Trophoblast cell (in vitro differentiated cells and primary cell): ENCODE data around the gene SPIB.

Experiments used
- DNase-seq, 2 donors: peaks; one replicate each; pipeline ENCODE4 v3.0.0-alpha.2; 2016
- H2AFZ ChIP-seq: 2 replicates; pipeline ENCODE4 v1.6.1; 2013; ENCODE audit warnings: low read length, moderate library complexity, mild to moderate bottlenecking; ENCODE audit not compliant: insufficient read depth, poor library complexity
- H2AK5ac ChIP-seq: 2 replicates; pipeline ENCODE4 v1.6.1; 2013; ENCODE audit warnings: mild to moderate bottlenecking, low read length
- H2BK120ac ChIP-seq: 2 replicates; pipeline ENCODE4 v1.6.1; 2013; ENCODE audit warnings: low read length, mild to moderate bottlenecking, moderate library complexity; ENCODE audit not compliant: insufficient read depth, poor library complexity
- H2BK12ac ChIP-seq: 2 replicates; pipeline ENCODE4 v1.6.1; 2013; ENCODE audit warnings: mild to moderate bottlenecking, low read length, moderate library complexity
- H2BK5ac ChIP-seq: 2 replicates; pipeline ENCODE4 v1.6.1; 2013; ENCODE audit warnings: low read length, low read depth, moderate library complexity, mild to moderate bottlenecking; ENCODE audit not compliant: poor library complexity
- H3K14ac ChIP-seq: 2 replicates; pipeline ENCODE4 v1.6.1; 2013; ENCODE audit warnings: mild to moderate bottlenecking, low read length
- H3K18ac ChIP-seq: 2 replicates; pipeline ENCODE4 v1.6.1; 2013; ENCODE audit warnings: mild to moderate bottlenecking, low read length
- H3K23ac ChIP-seq: 2 replicates; pipeline ENCODE4 v1.6.1; 2013; ENCODE audit warnings: low read length
- H3K27ac ChIP-seq: 2 replicates; pipeline ENCODE4 v1.5.1; 2013; ENCODE audit warnings: low read depth, mild to moderate bottlenecking, inconsistent platforms, low read length, moderate library complexity
- H3K27me3 ChIP-seq: 2 replicates; pipeline ENCODE4 v1.6.1; 2013; ENCODE audit warnings: inconsistent platforms, mild to moderate bottlenecking, low read length, moderate library complexity; ENCODE audit not compliant: insufficient read depth
- H3K36me3 ChIP-seq, 2 experiments: 1 replicate in 1 of 2; 2 replicates in 1 of 2; pipeline ENCODE4 v1.6.1; 2013; ENCODE audit warnings: low read length in 2 of 2, mild to moderate bottlenecking in 2 of 2, moderate library complexity in 1 of 2; ENCODE audit not compliant: insufficient read depth in 2 of 2, control insufficient read depth in 1 of 2
- H3K4ac ChIP-seq: 2 replicates; pipeline ENCODE4 v1.6.1; 2013; ENCODE audit warnings: low read depth, mild to moderate bottlenecking, low read length, moderate library complexity
- H3K4me1 ChIP-seq, 2 experiments: 1 replicate in 1 of 2; 2 replicates in 1 of 2; pipeline ENCODE4 v1.6.1; 2013; ENCODE audit warnings: low read length in 2 of 2, mild to moderate bottlenecking in 2 of 2, moderate library complexity in 1 of 2; ENCODE audit not compliant: insufficient read depth in 2 of 2, control insufficient read depth in 1 of 2
- H3K4me2 ChIP-seq: 2 replicates; pipeline ENCODE4 v1.6.1; 2013; ENCODE audit warnings: inconsistent platforms, mild to moderate bottlenecking, low read length, moderate library complexity
- H3K4me3 ChIP-seq: 2 replicates; pipeline ENCODE4 v1.5.1; 2013; ENCODE audit warnings: mild to moderate bottlenecking, low read depth, low read length, inconsistent platforms
- H3K79me1 ChIP-seq: one replicate; pipeline ENCODE4 v1.6.1; 2013; ENCODE audit warnings: low read length
- H3K79me2 ChIP-seq: 2 replicates; pipeline ENCODE4 v1.6.1; 2013; ENCODE audit warnings: low read length, mild to moderate bottlenecking; ENCODE audit not compliant: control insufficient read depth, insufficient read depth, poor library complexity
- H3K9ac ChIP-seq: 2 replicates; pipeline ENCODE4 v1.6.1; 2013; ENCODE audit warnings: mild to moderate bottlenecking, low read length
- H3K9me3 ChIP-seq: 2 replicates; pipeline ENCODE4 v1.6.1; 2013; ENCODE audit warnings: low read depth, mild to moderate bottlenecking, control low read depth, inconsistent platforms, low read length; ENCODE audit not compliant: insufficient read depth
- H4K12ac ChIP-seq: 2 replicates; pipeline ENCODE4 v1.6.1; 2013; ENCODE audit warnings: low read depth, mild to moderate bottlenecking, low read length, moderate library complexity
- H4K8ac ChIP-seq: 2 replicates; pipeline ENCODE4 v1.6.1; 2013; ENCODE audit warnings: low read depth, mild to moderate bottlenecking, low read length, moderate library complexity
- H4K91ac ChIP-seq: one replicate; pipeline ENCODE4 v1.6.1; 2013; ENCODE audit warnings: low read depth, mild to moderate bottlenecking, low read length, moderate library complexity
- WGBS: extraction: QIAGEN DNeasy Blood & Tissue Kit; methylation state at CpG from one replicate; pipeline ENCODE4 v1.1.7; 2013; ENCODE audit warnings: missing lambda C conversion rate; ENCODE audit not compliant: insufficient read length, insufficient coverage; ENCODE audit errors: extremely low coverage; 5-methylcytosine and 5-hydroxymethylcytosine counted together

Gene SPIB

DNA sequence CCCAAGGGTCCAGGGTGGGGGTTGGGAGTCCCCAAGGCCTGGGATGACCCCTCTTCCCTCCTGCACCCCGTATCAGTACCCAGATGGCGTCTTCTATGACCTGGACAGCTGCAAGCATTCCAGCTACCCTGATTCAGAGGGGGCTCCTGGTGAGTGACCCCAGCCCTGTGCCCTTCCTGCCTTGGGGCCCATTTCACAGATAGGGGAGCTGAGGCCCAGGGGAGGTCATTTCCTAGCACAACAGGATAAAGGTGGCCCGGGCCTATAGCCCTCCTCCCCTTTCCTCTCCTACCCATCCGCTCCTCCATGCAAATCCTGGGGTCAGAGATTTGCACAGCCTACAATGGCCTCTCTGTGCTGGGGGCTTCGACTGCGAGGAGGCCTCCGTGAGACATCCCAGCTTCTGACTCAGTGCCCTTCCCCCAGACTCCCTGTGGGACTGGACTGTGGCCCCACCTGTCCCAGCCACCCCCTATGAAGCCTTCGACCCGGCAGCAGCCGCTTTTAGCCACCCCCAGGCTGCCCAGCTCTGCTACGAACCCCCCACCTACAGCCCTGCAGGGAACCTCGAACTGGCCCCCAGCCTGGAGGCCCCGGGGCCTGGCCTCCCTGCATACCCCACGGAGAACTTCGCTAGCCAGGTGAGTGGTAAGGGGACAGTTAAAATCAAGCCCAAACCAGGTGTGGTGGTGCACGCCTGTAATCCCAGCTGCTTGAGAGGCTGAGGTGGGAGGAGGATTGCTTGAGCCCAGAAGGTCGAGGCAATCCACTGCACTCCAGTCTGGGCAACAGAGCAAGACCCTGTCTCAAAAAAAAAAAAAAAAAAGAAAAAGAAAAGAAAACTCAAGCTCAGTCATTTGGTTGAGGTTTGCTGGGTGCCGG lies 3.9 kb downstream of the SPIB start:
- Histone ChIP-seq H2AFZ (no peak overlapping the region), H3K18ac (no peak overlapping the region), H3K27me3 (peaks cover 2% of the 10 kb centered on the region), H3K9me3 (peaks cover 1% of the 10 kb centered on the region), H3K36me3 (no peaks in the 10 kb centered on the region), H3K9ac (no peak overlapping the region), H4K91ac (no peak overlapping the region), H3K79me1 (no peaks in the 10 kb centered on the region), H3K4me2 (no peak overlapping the region), H3K27ac (no peak overlapping the region), H3K4me3 (no peak overlapping the region), H3K4me1 (no peaks in the 10 kb centered on the region), H2BK5ac (no peak overlapping the region), H2BK120ac (no peak overlapping the region), H2BK12ac (no peak overlapping the region), H4K12ac (no peak overlapping the region), H2AK5ac (no peak overlapping the region), H3K14ac (no peak overlapping the region), H3K23ac (no peak overlapping the region), H3K4ac (no peak overlapping the region), H3K79me2 (no peaks in the 10 kb centered on the region), H4K8ac (no peak overlapping the region)
- no peak for DNase-seq
- no CpG with 5 or more reads among the region's 18 CpGs for WGBS

DNA sequence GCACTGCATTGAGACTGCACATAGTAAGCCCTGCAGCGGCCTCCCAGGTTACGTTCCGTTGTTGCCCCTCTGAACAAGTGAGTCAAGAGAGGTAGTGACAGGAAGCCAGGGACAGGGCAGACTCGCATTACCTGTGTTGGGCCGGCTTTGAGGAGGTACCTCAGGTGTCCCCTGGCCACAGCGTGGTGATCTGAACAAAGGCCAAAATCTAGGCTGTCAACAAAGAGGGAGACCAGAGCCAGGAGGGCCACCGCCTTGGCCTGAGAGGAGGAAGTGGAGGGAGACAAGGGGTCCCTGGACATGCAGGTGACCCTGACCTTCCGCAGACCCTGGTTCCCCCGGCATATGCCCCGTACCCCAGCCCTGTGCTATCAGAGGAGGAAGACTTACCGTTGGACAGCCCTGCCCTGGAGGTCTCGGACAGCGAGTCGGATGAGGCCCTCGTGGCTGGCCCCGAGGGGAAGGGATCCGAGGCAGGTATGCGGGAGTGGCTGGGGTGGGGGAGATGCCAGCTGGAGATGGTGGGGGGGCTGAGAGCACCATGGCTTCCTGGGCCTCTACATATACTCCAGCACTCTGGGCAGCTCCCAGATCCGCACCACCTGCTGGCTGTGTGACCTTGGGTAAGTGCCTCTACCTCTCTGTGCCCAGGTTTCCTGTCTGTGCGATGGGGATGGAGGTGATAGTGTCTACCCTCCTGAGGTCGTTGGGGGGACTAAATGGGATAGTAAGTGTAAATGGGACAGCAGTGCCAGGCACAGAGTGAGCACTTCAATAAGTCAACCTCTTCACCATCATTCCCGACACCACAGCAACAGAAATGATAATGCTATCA lies 4.8 kb downstream of the SPIB start:
- Histone ChIP-seq H3K18ac (no peak overlapping the region), H3K27ac (no peak overlapping the region), H3K79me2 (no peaks in the 10 kb centered on the region), H2AK5ac (no peak overlapping the region), H4K8ac (no peak overlapping the region), H2BK5ac (no peak overlapping the region), H3K4me2 (no peak overlapping the region), H4K12ac (no peak overlapping the region), H3K4me1 (no peaks in the 10 kb centered on the region), H2BK120ac (no peak overlapping the region), H2AFZ (no peak overlapping the region), H3K9ac (no peak overlapping the region), H3K4me3 (no peak overlapping the region), H3K14ac (no peak overlapping the region), H4K91ac (no peak overlapping the region), H3K4ac (no peak overlapping the region), H3K36me3 (no peaks in the 10 kb centered on the region), H3K23ac (no peak overlapping the region), H3K9me3 (no peaks in the 10 kb centered on the region), H2BK12ac (no peak overlapping the region), H3K79me1 (no peaks in the 10 kb centered on the region), H3K27me3 (peaks cover 2% of the 10 kb centered on the region)
- no CpG with 5 or more reads among the region's 22 CpGs for WGBS
- no peak for DNase-seq

DNA sequence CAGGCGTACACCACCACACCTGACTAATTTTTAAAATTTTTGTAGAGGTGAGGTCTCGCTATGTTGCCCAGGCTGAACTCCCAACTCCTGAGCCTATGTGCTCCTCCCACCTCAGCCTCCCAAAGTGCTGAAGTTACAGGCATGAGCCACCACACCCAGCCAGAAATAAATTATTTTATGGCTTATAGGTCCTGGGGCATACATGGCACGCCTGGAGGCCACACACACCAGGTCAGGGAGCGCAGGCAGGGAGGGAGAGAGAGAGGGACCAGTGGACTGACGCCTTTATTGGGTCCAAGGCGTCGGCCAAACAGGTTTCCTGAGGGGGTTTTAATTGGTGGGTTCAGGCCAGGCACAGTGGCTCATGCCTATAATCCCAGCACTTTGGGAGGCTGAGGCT lies 6.8 kb downstream of the SPIB start:
- no peak overlapping the region for H3K4me3 ChIP-seq
- H3K14ac ChIP-seq = no peak overlapping the region
- DNase-seq = no peak
- H4K91ac ChIP-seq = no peak overlapping the region
- no peaks in the 10 kb centered on the region for H3K36me3 ChIP-seq
- H4K8ac ChIP-seq = no peak overlapping the region
- no peak overlapping the region for H3K4ac ChIP-seq
- no peak overlapping the region for H2BK12ac ChIP-seq
- H4K12ac ChIP-seq = no peak overlapping the region
- H3K27me3 ChIP-seq = no peaks in the 10 kb centered on the region
- H3K79me2 ChIP-seq = no peaks in the 10 kb centered on the region
- H3K27ac ChIP-seq = no peak overlapping the region
- no peak overlapping the region for H2AFZ ChIP-seq
- WGBS = no CpG with 5 or more reads among the region's 7 CpGs
- no peaks in the 10 kb centered on the region for H3K79me1 ChIP-seq
- H2BK120ac ChIP-seq = no peak overlapping the region
- no peaks in the 10 kb centered on the region for H3K4me1 ChIP-seq
- no peak overlapping the region for H3K23ac ChIP-seq
- no peak overlapping the region for H3K9ac ChIP-seq
- H2BK5ac ChIP-seq = no peak overlapping the region
- H3K4me2 ChIP-seq = no peak overlapping the region
- peaks cover 3% of the 10 kb centered on the region for H3K9me3 ChIP-seq
- no peak overlapping the region for H2AK5ac ChIP-seq
- no peak overlapping the region for H3K18ac ChIP-seq

DNA sequence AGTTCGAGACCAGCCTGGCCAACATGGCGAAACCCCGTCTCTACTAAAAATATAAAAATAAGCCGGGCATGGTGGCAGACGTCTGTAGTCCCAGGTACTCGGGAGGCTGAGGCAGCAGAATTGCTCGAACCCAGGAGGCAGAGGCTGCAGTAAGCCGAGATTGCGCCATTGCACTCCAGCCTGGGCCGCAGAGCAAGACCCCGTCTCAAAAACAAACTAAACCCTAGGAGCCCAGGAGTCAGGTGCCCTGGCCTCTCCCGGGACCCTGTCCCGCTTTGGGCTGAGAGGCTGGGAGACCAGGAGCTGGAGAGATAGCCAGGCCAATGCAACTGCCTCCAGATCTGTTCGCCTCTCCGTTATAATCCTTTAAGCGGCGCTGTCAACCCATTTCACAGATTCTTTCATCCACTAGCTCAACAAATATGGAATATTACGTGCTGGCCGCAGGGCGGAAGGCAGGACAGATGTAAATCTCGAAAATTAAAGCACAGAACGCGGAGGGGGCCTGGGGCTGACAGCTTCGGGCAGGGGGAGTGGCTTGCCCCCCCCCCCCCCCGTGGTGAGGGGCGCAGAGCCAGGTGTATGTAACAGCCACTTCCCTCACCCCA lies 8.7 kb downstream of the SPIB start:
- H3K27me3 ChIP-seq = no peaks in the 10 kb centered on the region
- H3K4ac ChIP-seq = no peak overlapping the region
- H3K79me1 ChIP-seq = peaks cover 7% of the 10 kb centered on the region
- H3K4me2 ChIP-seq = no peak overlapping the region
- H4K8ac ChIP-seq = no peak overlapping the region
- H3K9me3 ChIP-seq = peaks cover 3% of the 10 kb centered on the region
- no peak overlapping the region for H3K23ac ChIP-seq
- WGBS = no CpG with 5 or more reads among the region's 26 CpGs
- no peak overlapping the region for H2AFZ ChIP-seq
- no peak overlapping the region for H2AK5ac ChIP-seq
- H4K91ac ChIP-seq = no peak overlapping the region
- H4K12ac ChIP-seq = no peak overlapping the region
- H3K9ac ChIP-seq = no peak overlapping the region
- H3K27ac ChIP-seq = no peak overlapping the region
- H2BK5ac ChIP-seq = no peak overlapping the region
- H3K14ac ChIP-seq = no peak overlapping the region
- no peak overlapping the region for H3K4me3 ChIP-seq
- peak; percentile 7 to 62 for DNase-seq
- no peak overlapping the region for H2BK12ac ChIP-seq
- no peaks in the 10 kb centered on the region for H3K36me3 ChIP-seq
- H3K79me2 ChIP-seq = peaks cover 2% of the 10 kb centered on the region
- H3K18ac ChIP-seq = no peak overlapping the region
- peaks cover 6% of the 10 kb centered on the region in 2 experiments for H3K4me1 ChIP-seq
- H2BK120ac ChIP-seq = no peak overlapping the region
